ENCODE results near the gene LUC7L2. TPM values are rescaled to one million over a fixed set of nuclear protein-coding genes. Genes with fewer than 3 reads are reported as not detected.

Gene LUC7L2
- 45.8 and 58.3 TPM in 2 replicates for total RNA-seq

DNA sequence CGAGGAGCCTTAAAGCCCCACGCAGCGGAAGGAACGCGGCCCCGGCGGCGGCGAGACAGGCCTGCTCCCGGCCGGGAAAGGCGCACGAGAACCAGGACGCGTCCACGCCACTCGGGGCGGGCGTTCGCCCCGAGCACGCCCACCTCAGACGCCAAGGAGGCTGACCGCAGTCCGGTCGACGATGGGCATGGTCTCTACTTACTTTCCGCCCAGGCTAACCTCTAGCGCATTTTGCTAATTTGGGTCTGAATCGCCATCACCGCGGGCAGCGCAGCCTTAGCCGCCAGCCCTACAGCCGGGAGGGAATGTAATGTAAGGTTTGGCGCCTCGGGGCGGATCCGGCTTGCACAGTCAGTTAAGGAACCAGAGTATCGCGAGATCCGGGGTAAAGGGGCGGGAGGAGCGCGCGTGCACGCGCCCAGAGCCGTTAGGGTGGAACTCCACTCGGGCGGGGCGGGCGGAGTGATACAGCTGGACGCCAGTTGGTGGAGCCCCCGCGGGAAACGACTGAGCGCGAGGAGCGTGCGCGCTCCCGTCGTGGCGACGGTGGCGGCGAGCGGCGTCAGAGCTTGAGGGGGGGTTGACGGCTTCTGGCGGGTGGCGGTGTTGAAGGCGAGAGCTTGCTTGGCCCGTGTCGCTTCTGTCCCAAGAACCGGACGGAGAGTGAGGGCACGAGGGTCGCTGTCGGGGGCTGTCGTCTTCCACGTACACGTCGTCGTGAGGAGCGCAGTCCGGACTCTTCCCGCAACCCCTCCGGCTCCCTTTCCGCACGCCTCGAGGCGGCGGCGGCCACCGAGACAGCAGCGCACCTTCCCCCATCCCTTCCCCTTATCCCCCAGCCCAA lies at the start of gene LUC7L2:
LUC7L2 (plus strand) TSS at position 529 of the 844 bp plus-strand sequence. CDS start 368 bp downstream, outside the sequence.

GRCh38 chr7:139341058-139341775 lies 18.5 kb upstream of the LUC7L2 start, which contains the start of gene FMC1:
FMC1 (plus strand) TSS chr7:139341337; CDS start chr7:139341385, 48 bp downstream.

Small RNA genes lying within 50 kb of the gene (small RNA-seq; reads per million reads assigned to genes)
- not detected for gene RNU6-206P
- gene RNU6-911P: not detected

Other genes with a start within 250 kb of the LUC7L2 start
- 5.5 and 7.0 TPM in 2 replicates for gene UBN2, start 128.7 kb upstream of the LUC7L2 start, total RNA-seq
- 4.6 and 5.4 TPM in 2 replicates for gene FMC1, start 18.6 kb upstream of the LUC7L2 start, total RNA-seq
- gene KLRG2, start 123.8 kb downstream of the LUC7L2 start, total RNA-seq: not detected in 2 replicates
- not detected in 2 replicates for gene CLEC2L, start 163.8 kb downstream of the LUC7L2 start, total RNA-seq